AG04450 (cell line): ENCODE results near the gene MYL9. TPM values are rescaled to one million over a fixed set of nuclear protein-coding genes. Genes with fewer than 3 reads are reported as not detected.

ENCODE experiments used
- CTCF ChIA-PET: fragments of 300-600, 350-600 bp; formaldehyde crosslinking; extraction: SDS; loops from one replicate; lab custom pipeline; 2022; ENCODE audit warnings: antibody characterized with exemption, inconsistent platforms; lab: Charles Lee
- POLR2A ChIA-PET: fragments of 350-600 bp; formaldehyde crosslinking; extraction: SDS; loops from one replicate; lab custom pipeline; 2021; ENCODE audit warnings: antibody characterized with exemption, inconsistent platforms; lab: Yijun Ruan, JAX
- DNase-seq: peaks from one replicate; pipeline ENCODE4 v3.0.0-alpha.2; 2011; ENCODE audit warnings: low read depth, low spot score
- H3K27ac ChIP-seq: one replicate; pipeline ENCODE4 v1.5.1; 2012; ENCODE audit warnings: low read depth, low read length, control low read depth
- H3K27me3 ChIP-seq: one replicate; pipeline ENCODE4 v1.6.0; 2012; ENCODE audit warnings: low read length; ENCODE audit not compliant: control insufficient read depth, insufficient read depth
- H3K4me3 ChIP-seq: 2 replicates; pipeline ENCODE4 v1.5.1; 2011; ENCODE audit warnings: mild to moderate bottlenecking, low read depth, low read length, control low read depth
- H3K9me3 ChIP-seq: 2 replicates; pipeline ENCODE4 v1.5.1; 2012; ENCODE audit warnings: low read length; ENCODE audit not compliant: control insufficient read depth, insufficient read depth
- polyA plus RNA-seq: library from polyadenylated mRNA; depleted of rRNA; stranded (reverse); fragments of >200 nt; gene quantifications from 2 replicates; pipeline ENCODE4 v1.2.3, GENCODE V29; 2011
- TF ChIP-seq, protein P1 (sequence below): IDR thresholded peaks from 2 replicates; pipeline ENCODE4 v1.5.1; 2011; ENCODE audit warnings: low read depth, low read length, control low read depth, inconsistent platforms

The MYL9 gene
- polyA plus RNA-seq, 1 experiment = 273 TPM

DNA sequence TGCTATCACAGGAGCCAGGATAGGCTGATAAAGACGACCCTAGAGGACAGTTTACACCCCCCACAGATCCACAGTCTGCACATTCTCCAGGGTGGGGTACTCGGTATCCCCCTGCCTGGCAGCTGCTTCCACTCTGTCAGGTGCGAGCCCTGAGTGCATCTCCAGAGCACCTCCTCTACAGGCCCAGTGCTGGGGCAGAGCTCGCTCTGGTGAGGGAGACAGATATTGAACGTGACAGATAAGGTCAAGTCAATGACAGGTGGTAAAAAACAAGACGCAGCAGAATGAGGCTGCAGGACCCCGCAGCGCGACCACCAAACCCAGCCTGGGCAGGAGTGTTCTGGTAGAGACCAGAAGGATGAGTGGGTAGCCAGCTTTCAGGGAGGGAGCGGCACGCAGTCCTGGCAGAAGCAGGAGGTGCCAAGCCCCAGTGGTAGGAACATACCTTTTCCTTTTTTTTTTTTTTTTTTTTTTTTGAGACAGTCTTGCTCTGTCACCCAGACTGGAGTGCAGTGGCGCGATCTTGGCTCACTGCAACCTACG is 12.4 kb upstream of the MYL9 start:
- CTCF ChIA-PET = no interaction called here

DNA sequence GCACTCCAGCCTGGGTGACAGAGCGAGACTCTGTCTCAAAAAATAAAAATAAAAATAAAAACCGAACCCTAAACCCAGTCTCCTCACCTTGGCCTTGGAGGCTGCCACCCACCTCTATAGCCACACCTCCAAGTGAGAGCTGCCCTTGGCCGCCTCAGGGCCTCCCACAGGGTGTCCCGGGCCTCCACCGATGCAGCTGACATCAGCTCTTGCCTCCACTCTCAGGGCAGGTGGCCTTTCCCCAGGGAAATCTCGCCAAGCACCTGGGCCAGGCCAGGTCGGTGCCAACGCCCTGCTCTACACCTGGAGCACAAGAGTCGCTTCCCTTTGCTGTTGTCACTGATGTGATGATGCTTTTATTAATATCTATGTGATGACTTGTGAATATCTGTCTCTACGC is 8.9 kb upstream of the MYL9 start:
- TF ChIP-seq, protein P1, sequence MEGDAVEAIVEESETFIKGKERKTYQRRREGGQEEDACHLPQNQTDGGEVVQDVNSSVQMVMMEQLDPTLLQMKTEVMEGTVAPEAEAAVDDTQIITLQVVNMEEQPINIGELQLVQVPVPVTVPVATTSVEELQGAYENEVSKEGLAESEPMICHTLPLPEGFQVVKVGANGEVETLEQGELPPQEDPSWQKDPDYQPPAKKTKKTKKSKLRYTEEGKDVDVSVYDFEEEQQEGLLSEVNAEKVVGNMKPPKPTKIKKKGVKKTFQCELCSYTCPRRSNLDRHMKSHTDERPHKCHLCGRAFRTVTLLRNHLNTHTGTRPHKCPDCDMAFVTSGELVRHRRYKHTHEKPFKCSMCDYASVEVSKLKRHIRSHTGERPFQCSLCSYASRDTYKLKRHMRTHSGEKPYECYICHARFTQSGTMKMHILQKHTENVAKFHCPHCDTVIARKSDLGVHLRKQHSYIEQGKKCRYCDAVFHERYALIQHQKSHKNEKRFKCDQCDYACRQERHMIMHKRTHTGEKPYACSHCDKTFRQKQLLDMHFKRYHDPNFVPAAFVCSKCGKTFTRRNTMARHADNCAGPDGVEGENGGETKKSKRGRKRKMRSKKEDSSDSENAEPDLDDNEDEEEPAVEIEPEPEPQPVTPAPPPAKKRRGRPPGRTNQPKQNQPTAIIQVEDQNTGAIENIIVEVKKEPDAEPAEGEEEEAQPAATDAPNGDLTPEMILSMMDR = no peak
- ChIA-PET CTCF (no interaction called here), POLR2A (interaction anchor here (1.0 kb wide), 1 partner anchor 10 kb away, joined by 3 read pairs; no protein-coding TSS in a partner anchor)
- H3K4me3 ChIP-seq = no peak overlapping the region
- no peaks in the 10 kb centered on the region for H3K27me3 ChIP-seq
- DNase-seq = no peak
- no peaks in the 10 kb centered on the region; the same call in 1 of the 2 replicates for H3K9me3 ChIP-seq
- no peak overlapping the region for H3K27ac ChIP-seq

More for the DNA sequence above, 12.4 kb upstream of the MYL9 start:
- H3K27ac ChIP-seq = no peak overlapping the region
- TF ChIP-seq, protein P1 = no peak
- no peak overlapping the region for H3K4me3 ChIP-seq
- no peak for DNase-seq
- no peaks in the 10 kb centered on the region; the same call in 1 of the 2 replicates for H3K9me3 ChIP-seq
- H3K27me3 ChIP-seq = no peaks in the 10 kb centered on the region
- POLR2A ChIA-PET = no interaction called here

DNA sequence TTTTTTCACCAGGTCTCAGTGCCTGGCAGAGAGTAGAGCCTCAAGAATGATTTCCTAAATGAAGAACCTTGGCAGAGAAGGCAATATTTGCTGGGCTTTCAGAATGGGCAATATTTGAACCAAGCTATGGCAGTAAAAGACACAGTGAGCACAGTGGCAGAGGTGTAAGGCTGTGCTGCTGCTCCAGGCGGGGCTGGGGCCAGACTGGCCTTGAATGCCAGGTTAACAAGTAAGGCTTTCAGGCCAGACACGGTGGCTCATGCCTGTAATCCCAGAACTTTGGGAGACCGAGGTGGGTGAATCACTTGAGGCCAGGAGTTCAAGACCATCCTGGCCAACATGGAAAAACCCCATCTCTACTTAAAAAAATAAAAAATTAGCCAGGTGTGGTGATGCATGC is 8.5 kb upstream of the MYL9 start:
- POLR2A ChIA-PET = interaction anchor here (1.0 kb wide), 1 partner anchor 9 kb away, joined by 3 read pairs; no protein-coding TSS in a partner anchor
- CTCF ChIA-PET = no interaction called here
- H3K27ac ChIP-seq = no peak overlapping the region

DNA sequence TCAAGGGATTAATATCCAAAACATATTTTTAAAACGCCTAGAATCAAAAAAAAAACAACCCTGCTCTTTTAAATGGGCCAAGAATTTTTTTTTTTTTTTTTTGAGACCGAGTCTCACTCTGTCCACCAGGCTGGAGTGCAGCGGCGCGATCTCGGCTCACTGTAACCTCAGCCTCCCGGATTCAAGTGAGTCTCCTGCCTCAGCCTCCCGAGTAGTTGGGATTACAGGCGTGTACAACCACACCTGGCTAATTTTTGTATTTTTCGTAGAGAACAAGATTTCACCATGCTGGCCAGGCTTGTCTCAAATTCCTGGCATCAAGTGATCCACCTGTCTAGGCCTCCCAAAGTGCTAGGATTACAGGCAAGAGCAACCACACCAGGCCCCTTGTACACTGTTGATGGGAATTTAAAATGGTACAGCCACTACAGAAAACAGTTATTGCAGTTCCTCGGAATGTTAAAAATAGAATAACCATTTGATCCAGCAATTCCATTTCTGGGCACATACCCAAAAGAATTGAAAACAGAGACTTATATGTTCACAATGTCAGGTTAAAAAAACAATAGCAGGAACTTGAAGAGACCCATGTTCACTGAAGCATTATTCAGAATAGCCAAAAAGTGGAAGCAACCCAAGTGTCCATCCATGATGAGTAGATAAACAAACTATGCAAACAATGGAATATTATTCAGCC is 3.1 kb upstream of the MYL9 start:
- ChIA-PET POLR2A (interaction anchor here (0.7 kb wide), 1 partner anchor 533 kb away, joined by 6 read pairs; no protein-coding TSS in a partner anchor), CTCF (interaction anchor here (0.7 to 1.6 kb wide), 3 partner anchors 16 to 399 kb away, joined by 6 to 10 read pairs (median 6); no protein-coding TSS in a partner anchor)
- Histone ChIP-seq H3K9me3 (peaks cover 4% of the 10 kb centered on the region; the same call in 1 of the 2 replicates), H3K27me3 (no peaks in the 10 kb centered on the region), H3K4me3 (no peak overlapping the region), H3K27ac (no peak overlapping the region)
- DNase-seq = no peak
- TF ChIP-seq, protein P1 = no peak

More for the DNA sequence above, 8.5 kb upstream of the MYL9 start:
- no peak overlapping the region for H3K4me3 ChIP-seq
- no peaks in the 10 kb centered on the region for H3K27me3 ChIP-seq
- TF ChIP-seq, protein P1 = no peak
- no peaks in the 10 kb centered on the region; the same call in 1 of the 2 replicates for H3K9me3 ChIP-seq
- no peak for DNase-seq
